CD4-positive, CD25-positive, alpha-beta regulatory T cell (primary cell): Measurements from ENCODE around the gene OR2T27. TPM values are rescaled to one million over a fixed set of nuclear protein-coding genes. Genes with fewer than 3 reads are reported as not detected.
"Not testable (repeated sequence)": the region's sequence is repeated elsewhere in the genome, so short reads cannot be mapped to it uniquely, and the experiment has no call there.

Experiments used
- ATAC-seq, 2 donors: fragments of 150-1000 bp; cut with Tn5 transposase; one replicate each; pipeline ENCODE4 v1.10.0; 2021; ENCODE audit warnings: low read depth in 2 of 2, moderate number of reproducible peaks in 2 of 2, moderate library complexity in 1 of 2
- DNase-seq, 3 donors: peaks; one replicate each; pipeline versions ENCODE4 v3.0.0 to v3.0.0-alpha.2; 2012 to 2022; ENCODE audit warnings: mixed read lengths in 1 of 3
- H3K27ac ChIP-seq: one replicate; pipeline ENCODE4 v1.7.0; 2013; ENCODE audit warnings: mild to moderate bottlenecking, low read length; ENCODE audit not compliant: insufficient read depth, poor library complexity, severe bottlenecking
- H3K27me3 ChIP-seq: one replicate; pipeline ENCODE4 v1.7.0; 2013; ENCODE audit warnings: low read length; ENCODE audit not compliant: control insufficient read depth, insufficient read depth
- H3K36me3 ChIP-seq: one replicate; pipeline ENCODE4 v1.7.0; 2013; ENCODE audit warnings: mild to moderate bottlenecking, low read length, moderate library complexity; ENCODE audit not compliant: control insufficient read depth, insufficient read depth
- H3K4me1 ChIP-seq: 2 replicates; pipeline ENCODE4 v1.7.0; 2013; ENCODE audit warnings: mild to moderate bottlenecking, low read length; ENCODE audit not compliant: insufficient read depth, control insufficient read depth, poor library complexity, severe bottlenecking
- H3K4me3 ChIP-seq: one replicate; pipeline ENCODE4 v1.7.0; 2013; ENCODE audit warnings: low read depth, mild to moderate bottlenecking, low read length, moderate library complexity
- H3K9me3 ChIP-seq, 2 experiments: 1 replicate in 1 of 2; 2 replicates in 1 of 2; pipeline ENCODE4 v1.7.0; 2013; ENCODE audit warnings: low read length in 2 of 2, mild to moderate bottlenecking in 1 of 2, moderate library complexity in 1 of 2; ENCODE audit not compliant: control insufficient read depth in 2 of 2
- H3K27ac Mint-ChIP-seq, 3 donors: one replicate each; pipeline ENCODE4 v1.8.0; 2020 to 2022; ENCODE audit warnings: mild to moderate bottlenecking in 3 of 3, mixed read lengths in 3 of 3, moderate library complexity in 2 of 3
- H3K27me3 Mint-ChIP-seq: one replicate; pipeline ENCODE4 v1.8.0; 2022; ENCODE audit warnings: mild to moderate bottlenecking, mixed read lengths
- H3K36me3 Mint-ChIP-seq: one replicate; pipeline ENCODE4 v1.8.0; 2020; ENCODE audit warnings: mixed read lengths
- H3K4me1 Mint-ChIP-seq, 4 donors: one replicate each; pipeline ENCODE4 v1.8.0; 2020 to 2022; ENCODE audit warnings: mixed read lengths in 4 of 4, mild to moderate bottlenecking in 1 of 4
- H3K4me3 Mint-ChIP-seq, 4 donors: one replicate each; pipeline ENCODE4 v1.8.0; 2020 to 2022; ENCODE audit warnings: mild to moderate bottlenecking in 4 of 4, mixed read lengths in 4 of 4, moderate library complexity in 3 of 4
- H3K9me3 Mint-ChIP-seq, 7 donors: one replicate each; pipeline ENCODE4 v1.8.0; 2020 to 2022; ENCODE audit warnings: mixed read lengths in 7 of 7, mild to moderate bottlenecking in 3 of 7, moderate library complexity in 2 of 7
- polyA plus RNA-seq, 4 donors: library from polyadenylated mRNA; unstranded; fragments of 300-500 nt; fragmentation: Illumina TruSeq; gene quantifications; one replicate each; pipeline ENCODE4 v1.2.3, GENCODE V29; 2021
- total RNA-seq: library from RNA; stranded (reverse); gene quantifications from one replicate; pipeline ENCODE4 v1.2.3, GENCODE V29; 2022

Gene OR2T27, protein sequence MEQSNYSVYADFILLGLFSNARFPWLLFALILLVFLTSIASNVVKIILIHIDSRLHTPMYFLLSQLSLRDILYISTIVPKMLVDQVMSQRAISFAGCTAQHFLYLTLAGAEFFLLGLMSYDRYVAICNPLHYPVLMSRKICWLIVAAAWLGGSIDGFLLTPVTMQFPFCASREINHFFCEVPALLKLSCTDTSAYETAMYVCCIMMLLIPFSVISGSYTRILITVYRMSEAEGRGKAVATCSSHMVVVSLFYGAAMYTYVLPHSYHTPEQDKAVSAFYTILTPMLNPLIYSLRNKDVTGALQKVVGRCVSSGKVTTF
- total RNA-seq (not detected), polyA plus RNA-seq (not detected)

DNA sequence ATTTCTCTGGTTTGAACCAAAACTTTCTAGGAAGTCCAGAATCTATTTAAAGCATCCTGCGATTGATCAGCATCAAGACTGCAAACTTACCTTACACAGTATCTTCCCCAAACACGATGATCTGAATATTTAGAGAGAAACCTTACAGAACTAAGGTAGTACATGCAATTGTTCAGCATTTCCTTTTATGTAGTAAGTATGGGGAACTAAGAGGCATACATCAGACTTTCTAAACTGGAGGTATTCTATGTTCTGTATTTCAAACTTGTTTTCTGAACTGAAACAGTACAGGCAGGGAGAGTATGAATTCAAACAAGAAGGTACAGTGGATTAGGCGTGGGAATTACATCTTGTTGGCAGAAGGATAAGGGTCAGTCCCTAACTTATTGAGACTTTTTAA, at the start of gene OR2T27:
OR2T27 (minus strand) TSS at position 175 of the 400 bp plus-strand sequence. CDS start 4,644 bp downstream, outside the sequence.
- not testable (repeated sequence) for H3K4me3 Mint-ChIP-seq, H3K9me3 Mint-ChIP-seq, H3K36me3 Mint-ChIP-seq, H3K36me3 ChIP-seq, ATAC-seq, DNase-seq, H3K4me1 Mint-ChIP-seq, H3K27me3 ChIP-seq, H3K9me3 ChIP-seq, H3K27ac Mint-ChIP-seq, H3K4me1 ChIP-seq, H3K4me3 ChIP-seq, H3K27ac ChIP-seq, H3K27me3 Mint-ChIP-seq

DNA sequence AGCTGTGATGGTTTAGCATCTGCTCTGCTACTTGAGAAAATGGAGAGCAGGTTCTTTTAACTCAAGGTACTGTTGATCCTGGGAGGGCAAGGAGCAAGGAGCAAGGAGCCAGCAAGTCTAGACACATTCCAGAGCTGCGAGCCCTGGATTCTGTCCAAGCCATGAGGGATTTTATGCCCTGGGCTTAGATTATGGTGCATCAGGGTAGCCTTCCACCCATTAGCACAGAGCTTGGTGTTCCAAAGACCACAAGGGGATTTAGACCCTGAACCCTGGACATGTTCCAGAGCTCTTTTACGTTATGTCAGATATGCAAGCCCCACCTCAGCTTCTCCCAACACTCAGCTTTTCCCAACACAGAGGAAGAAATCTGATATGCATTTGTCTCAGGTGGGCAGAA, 49.3 kb upstream of the OR2T27 start:
- DNase-seq, result no peak
- H3K4me1 Mint-ChIP-seq, result no peaks in the 10 kb centered on the region
- H3K4me3 Mint-ChIP-seq, result no peak overlapping the region
- no peaks in the 10 kb centered on the region for H3K4me1 ChIP-seq
- no peak for ATAC-seq
- no peak overlapping the region for H3K27ac Mint-ChIP-seq
- no peaks in the 10 kb centered on the region for H3K36me3 Mint-ChIP-seq
- no peak overlapping the region for H3K27ac ChIP-seq
- H3K9me3 ChIP-seq, result no peaks in the 10 kb centered on the region
- H3K27me3 ChIP-seq, result no peaks in the 10 kb centered on the region
- peaks cover 17% of the 10 kb centered on the region for H3K27me3 Mint-ChIP-seq
- H3K4me3 ChIP-seq, result no peak overlapping the region
- H3K9me3 Mint-ChIP-seq, result peaks cover 0 to 3% (median 0%) of the 10 kb centered on the region in 7 donors
- H3K36me3 ChIP-seq, result no peaks in the 10 kb centered on the region

DNA sequence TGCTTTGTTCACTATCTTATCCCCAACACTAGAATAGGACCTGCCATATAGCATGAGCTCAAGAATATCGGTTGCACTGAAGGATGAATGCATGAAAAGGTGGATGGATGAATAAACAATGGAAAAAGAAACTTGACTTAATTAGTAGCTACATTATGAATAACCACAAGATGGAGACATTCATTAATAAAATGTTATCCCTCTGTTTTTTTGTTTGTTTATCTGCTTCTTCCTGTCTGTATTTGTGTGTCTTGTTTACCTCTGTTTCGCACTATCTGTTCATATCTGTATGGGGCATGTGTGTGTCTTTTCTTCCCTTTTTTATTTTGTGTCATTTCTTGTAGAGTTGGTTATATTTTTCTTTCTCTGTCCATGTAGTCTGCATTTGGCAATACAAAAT, 48.3 kb upstream of the OR2T27 start:
- Histone ChIP-seq H3K27ac (no peak overlapping the region), H3K9me3 (no peaks in the 10 kb centered on the region), H3K4me1 (no peaks in the 10 kb centered on the region), H3K4me3 (no peak overlapping the region), H3K27me3 (no peaks in the 10 kb centered on the region), H3K36me3 (no peaks in the 10 kb centered on the region)
- Mint-ChIP-seq H3K4me3 (no peak overlapping the region), H3K27ac (no peak overlapping the region), H3K9me3 (peaks cover 0 to 3% (median 0%) of the 10 kb centered on the region in 7 donors), H3K36me3 (no peaks in the 10 kb centered on the region), H3K27me3 (peaks cover 16% of the 10 kb centered on the region), H3K4me1 (no peaks in the 10 kb centered on the region)
- DNase-seq (no peak), ATAC-seq (no peak)

DNA sequence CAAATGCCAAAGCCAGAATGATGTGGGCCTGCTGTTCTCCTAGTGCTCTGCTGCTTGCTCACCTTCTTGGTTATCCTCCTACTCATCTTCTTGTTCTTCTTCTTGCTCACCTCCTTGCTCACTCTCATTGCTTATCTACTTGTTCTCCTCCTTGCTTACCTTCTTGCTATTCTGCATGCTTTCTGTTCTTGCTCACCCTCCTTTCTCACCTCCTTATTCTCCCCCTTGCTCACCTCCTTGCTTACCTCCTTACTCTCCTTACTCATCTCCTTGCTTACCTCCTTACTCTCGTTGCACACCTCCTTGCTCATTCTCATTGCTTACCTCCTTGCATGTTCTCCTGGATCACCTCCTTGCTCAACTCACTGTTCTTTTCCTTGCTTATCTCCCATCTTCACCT, 47.4 kb upstream of the OR2T27 start, which contains the start of gene OR14I1:
OR14I1 (minus strand) TSS at position 53 of the 400 bp plus-strand sequence.
- no peak for ATAC-seq

DNA sequence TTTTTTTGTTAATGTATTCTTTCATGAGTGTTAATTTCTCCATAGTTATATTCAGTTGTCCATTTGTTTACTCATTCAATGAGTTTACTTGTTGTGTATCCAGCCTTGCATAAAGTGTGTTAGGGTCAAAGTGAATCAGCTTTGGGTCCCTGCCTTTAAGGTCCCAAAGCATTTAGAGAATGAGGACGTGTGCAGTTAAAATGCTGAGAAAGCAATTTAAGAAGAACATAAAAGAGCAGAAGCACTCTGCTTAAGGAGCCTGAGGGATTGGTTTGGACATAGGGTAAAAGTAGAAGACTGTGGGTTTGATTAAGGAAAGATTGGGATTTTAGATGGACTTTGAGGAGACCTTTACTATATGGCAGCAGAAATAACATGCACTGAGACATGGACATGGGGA, 43.8 kb upstream of the OR2T27 start:
- Histone ChIP-seq H3K4me3 (no peak overlapping the region), H3K9me3 (no peaks in the 10 kb centered on the region), H3K27ac (no peak overlapping the region), H3K27me3 (no peaks in the 10 kb centered on the region), H3K36me3 (no peaks in the 10 kb centered on the region), H3K4me1 (no peaks in the 10 kb centered on the region)
- Mint-ChIP-seq H3K4me1 (no peaks in the 10 kb centered on the region), H3K27ac (no peak overlapping the region), H3K9me3 (no peaks in the 10 kb centered on the region), H3K4me3 (no peak overlapping the region), H3K36me3 (no peaks in the 10 kb centered on the region), H3K27me3 (no peaks in the 10 kb centered on the region)
- DNase-seq (no peak), ATAC-seq (no peak)

More for the DNA sequence above, 47.4 kb upstream of the OR2T27 start, which contains the start of gene OR14I1:
- no peak for DNase-seq
- Mint-ChIP-seq H3K27ac (no peak within 1 kb of the TSS), H3K4me1 (no peaks in the 10 kb centered on the region), H3K27me3 (peaks cover 9% of the 10 kb centered on the region), H3K9me3 (no peaks in the 10 kb centered on the region), H3K36me3 (no peaks in the 10 kb centered on the region), H3K4me3 (no peak within 1 kb of the TSS)
- Histone ChIP-seq H3K27ac (no peak within 1 kb of the TSS), H3K36me3 (no peaks in the 10 kb centered on the region), H3K4me3 (no peak within 1 kb of the TSS), H3K27me3 (no peaks in the 10 kb centered on the region), H3K4me1 (no peaks in the 10 kb centered on the region), H3K9me3 (no peaks in the 10 kb centered on the region)

DNA sequence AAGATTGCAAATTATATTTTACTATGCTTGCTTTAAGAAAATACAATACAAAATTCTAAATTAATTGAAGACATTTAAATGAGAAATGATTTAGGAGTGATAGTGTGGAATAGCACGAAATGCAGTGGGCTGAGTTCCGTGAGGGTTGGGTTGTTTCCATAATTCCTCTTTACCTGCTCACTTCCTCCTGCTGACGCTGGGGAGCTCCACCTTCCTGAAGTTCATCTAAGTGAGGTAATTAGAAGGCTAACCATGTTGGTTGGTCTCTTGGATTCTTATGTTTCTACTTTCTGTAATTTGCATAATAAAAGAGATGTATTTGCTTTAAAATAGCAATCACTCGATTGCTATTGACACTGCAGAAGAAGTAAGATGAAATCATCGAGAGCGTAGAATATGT, 42.6 kb upstream of the OR2T27 start:
- no peak for DNase-seq
- no peak overlapping the region for H3K27ac Mint-ChIP-seq
- Histone ChIP-seq H3K27me3 (no peaks in the 10 kb centered on the region), H3K27ac (no peak overlapping the region), H3K9me3 (no peaks in the 10 kb centered on the region), H3K4me1 (no peaks in the 10 kb centered on the region), H3K4me3 (no peak overlapping the region), H3K36me3 (no peaks in the 10 kb centered on the region)
- H3K27me3 Mint-ChIP-seq, result no peaks in the 10 kb centered on the region
- H3K4me3 Mint-ChIP-seq, result no peak overlapping the region
- no peaks in the 10 kb centered on the region for H3K9me3 Mint-ChIP-seq
- no peaks in the 10 kb centered on the region for H3K4me1 Mint-ChIP-seq
- no peak for ATAC-seq
- no peaks in the 10 kb centered on the region for H3K36me3 Mint-ChIP-seq

DNA sequence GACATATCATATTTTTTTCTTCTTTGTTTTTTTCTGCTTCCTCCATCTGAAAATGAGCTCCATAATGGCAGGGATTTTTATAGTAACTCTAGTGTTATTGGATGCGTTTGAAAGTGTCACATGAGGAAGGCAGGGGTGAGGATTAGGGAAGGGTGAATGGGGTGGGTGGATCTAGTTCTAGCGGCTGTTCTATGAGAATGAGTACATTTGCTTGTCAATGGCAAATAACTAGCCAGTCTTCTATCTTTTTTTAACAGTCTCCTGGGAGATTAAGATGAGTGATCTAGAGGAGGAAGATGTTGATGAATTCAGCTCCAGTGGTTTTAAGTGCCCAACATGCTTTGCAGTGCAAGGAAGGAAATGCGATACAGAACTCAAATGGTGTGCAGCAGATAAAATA, 41.4 kb upstream of the OR2T27 start:
- Mint-ChIP-seq H3K4me1 (no peaks in the 10 kb centered on the region), H3K4me3 (no peak overlapping the region), H3K36me3 (no peaks in the 10 kb centered on the region), H3K27me3 (no peaks in the 10 kb centered on the region), H3K27ac (no peak overlapping the region), H3K9me3 (peaks cover 0 to 3% (median 0%) of the 10 kb centered on the region in 7 donors)
- ATAC-seq, result no peak
- DNase-seq, result no peak
- H3K4me3 ChIP-seq, result no peak overlapping the region
- H3K27ac ChIP-seq, result no peak overlapping the region
- H3K4me1 ChIP-seq, result no peaks in the 10 kb centered on the region
- no peaks in the 10 kb centered on the region for H3K9me3 ChIP-seq
- no peaks in the 10 kb centered on the region for H3K27me3 ChIP-seq
- H3K36me3 ChIP-seq, result no peaks in the 10 kb centered on the region

DNA sequence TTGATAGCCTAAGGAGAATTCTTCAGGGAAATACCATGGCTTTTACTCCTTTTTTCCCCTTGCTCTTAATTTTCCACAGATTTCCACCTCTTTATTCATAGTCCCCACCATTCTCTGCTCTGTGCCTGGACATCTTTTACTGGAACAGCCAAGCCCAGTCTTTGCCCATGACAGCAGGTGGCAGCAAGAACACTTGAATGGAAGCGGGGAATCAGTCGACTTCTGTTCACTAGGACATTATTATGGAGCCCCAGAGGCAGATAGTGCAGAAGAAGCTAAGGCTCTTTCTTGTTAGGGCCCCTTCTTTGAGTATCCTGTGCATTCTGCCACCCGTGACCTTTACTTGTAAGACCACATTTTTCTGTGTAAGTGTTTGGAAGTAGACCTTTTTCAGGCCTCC, 40.9 kb upstream of the OR2T27 start:
- no peak overlapping the region for H3K27ac ChIP-seq
- ATAC-seq (no peak), DNase-seq (peak in 1 of 3 donors; percentile 11)
- no peaks in the 10 kb centered on the region for H3K4me1 ChIP-seq
- Mint-ChIP-seq H3K4me1 (no peaks in the 10 kb centered on the region), H3K4me3 (no peak overlapping the region), H3K27ac (no peak overlapping the region), H3K36me3 (no peaks in the 10 kb centered on the region), H3K9me3 (peaks cover 0 to 3% (median 0%) of the 10 kb centered on the region in 7 donors), H3K27me3 (no peaks in the 10 kb centered on the region)
- no peak overlapping the region for H3K4me3 ChIP-seq
- H3K36me3 ChIP-seq, result no peaks in the 10 kb centered on the region
- H3K27me3 ChIP-seq, result no peaks in the 10 kb centered on the region
- no peaks in the 10 kb centered on the region for H3K9me3 ChIP-seq
